GM21360 (cell line): ENCODE results near the gene UPF1.
"Not testable (repeated sequence)": the region's sequence is repeated elsewhere in the genome, so short reads cannot be mapped to it uniquely, and the experiment has no call there.

Source experiments
- ATAC-seq: cut with Tn5 transposase; IDR thresholded peaks from one replicate; pipeline ENCODE4 v1.9.1; 2021; ENCODE audit warnings: mild to moderate bottlenecking, moderate library complexity; ENCODE audit not compliant: unreplicated experiment

The UPF1 gene

DNA sequence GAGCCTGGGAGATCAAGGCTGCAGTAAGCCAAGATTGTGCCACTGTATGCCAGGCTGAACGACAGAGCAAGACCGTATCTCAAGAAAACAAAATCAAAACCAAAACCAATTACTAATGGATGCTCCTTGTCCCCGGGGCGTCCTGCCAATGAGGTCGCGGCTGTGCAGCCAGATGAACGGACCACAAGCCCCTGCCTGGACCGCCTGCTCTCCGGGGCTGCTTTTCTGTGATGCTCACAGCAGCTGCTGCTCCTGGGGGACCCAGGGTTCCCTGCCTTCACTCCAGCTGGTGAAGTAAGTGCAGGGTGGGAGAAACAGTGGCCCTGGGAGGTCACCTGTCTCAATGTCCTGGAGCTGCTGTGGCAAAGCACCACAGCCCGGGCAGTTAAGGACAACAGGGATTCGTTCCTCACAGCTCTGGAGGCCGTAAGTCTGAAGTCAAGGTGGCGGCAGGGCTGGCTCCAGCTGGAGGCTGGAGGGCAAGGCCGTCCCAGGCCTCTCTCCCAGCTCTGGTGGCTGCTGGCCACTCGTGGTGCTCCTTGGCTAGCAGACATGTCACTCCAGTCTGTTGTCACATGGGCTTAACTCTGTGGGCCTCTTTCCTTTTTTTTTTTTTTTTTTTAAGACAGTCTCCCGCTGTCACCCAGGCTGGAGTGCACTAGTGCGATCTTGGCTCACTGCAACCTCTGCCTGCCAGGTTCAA lies 77.3 kb downstream of the UPF1 start:
- no peak for ATAC-seq

DNA sequence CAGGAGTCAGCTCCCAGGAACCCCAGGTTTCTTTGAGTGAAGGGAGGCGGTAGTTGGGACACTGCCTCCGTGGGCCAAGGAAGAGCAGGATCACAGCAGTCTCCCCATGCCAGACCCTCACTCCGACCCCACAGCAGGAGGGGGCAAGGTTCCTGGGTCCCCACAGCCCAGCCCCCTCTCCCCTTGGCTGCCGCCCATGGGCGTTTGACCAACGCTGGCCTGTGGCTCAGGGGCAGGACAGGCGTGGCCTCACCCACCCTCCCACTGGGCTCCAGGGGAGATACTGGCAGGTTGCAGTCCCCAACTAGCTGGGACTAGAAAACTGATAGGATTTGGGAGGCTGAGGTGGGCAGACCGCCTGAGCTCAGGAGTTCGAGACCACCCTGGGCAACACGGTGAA lies 78.3 kb downstream of the UPF1 start:
- ATAC-seq: no peak

DNA sequence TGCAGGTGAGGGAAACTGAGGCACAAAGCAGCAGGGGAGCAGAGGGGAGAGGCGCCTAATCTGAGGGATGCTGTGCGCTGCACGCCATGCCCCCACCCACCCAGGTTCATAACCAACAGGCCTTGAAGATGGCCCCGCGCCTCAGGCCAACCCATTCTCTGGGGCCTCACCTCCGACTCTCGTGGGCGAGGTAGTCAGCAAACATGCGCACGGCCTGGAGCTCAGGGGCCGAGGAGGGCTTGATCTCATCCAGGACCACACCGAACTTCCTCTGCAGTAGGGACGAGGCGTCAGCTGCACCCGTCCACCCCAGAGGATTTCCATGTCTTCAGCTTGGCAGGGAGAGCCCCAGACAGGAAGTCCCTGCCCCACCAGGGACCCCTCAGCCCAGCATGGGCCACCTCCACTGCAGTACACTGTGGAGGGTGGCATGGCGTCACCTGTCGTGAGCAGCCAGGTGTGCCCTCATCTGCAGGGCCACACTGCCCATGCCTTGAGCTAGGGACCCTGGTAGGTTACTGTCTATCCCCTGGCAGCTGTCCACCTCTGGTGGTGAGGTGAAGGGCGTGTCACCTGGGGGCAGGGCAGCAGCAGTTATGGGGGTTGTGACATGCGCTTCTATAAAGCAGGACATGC lies 79.2 kb downstream of the UPF1 start:
- ATAC-seq: no peak

DNA sequence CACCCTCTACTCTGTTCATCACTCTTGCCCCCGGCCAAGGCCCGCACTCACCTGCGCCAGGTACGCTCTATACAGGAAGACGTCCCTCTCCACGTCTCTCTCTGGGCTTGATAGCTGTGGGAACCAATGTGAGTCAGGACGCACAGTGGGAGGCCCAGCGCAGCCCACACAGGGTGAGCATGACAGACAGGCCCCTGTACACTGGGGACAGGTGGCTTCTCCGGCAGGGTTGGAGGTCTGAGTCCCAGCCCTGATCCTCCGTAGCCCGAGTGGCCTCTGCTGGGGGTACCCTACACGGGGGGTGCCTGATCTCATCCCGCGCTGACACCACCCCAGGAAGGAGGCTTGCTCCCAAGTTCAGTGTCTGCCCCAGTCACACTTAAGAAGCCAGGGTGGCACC lies 81.2 kb downstream of the UPF1 start:
- no peak for ATAC-seq

DNA sequence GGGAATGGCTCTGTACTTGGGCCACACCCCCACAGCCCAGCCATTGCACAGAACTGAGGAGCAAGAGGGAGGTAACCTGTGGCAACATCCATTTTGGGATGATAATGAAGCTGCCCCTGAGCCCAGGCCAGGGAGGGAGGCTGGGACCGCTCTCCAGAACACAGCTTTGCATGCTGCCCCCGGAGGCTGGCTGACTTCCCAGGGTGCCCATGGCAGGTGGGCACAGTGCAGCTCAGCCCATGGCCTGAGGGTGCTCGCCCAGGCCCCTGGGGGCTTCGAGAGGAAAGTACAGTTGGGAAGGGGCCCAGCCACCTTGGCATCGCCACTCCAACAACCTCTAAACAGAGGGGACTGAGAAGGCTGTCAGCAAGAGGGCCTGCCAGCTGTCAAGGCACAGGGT lies 81.7 kb downstream of the UPF1 start:
- ATAC-seq: no peak

DNA sequence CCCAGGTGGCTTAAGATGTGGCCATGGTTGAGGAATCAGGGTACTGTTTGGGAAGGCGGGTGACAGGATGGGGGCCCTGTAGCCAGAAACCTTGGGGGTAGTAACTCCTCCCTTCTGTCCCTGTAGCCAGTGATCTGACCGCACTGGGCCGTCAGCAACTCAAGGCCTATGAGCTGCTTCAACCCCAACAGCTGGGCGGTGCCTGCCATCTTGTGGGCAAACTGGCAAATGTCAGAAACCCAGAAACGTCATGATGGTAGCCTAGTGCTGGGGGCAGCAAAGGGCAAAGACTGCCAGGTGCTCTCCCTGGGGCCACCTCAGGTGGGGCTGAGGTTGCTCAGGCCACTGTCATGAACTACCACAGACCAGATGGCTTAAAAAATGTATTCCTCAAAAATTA lies 83.9 kb downstream of the UPF1 start:
- ATAC-seq: no peak

DNA sequence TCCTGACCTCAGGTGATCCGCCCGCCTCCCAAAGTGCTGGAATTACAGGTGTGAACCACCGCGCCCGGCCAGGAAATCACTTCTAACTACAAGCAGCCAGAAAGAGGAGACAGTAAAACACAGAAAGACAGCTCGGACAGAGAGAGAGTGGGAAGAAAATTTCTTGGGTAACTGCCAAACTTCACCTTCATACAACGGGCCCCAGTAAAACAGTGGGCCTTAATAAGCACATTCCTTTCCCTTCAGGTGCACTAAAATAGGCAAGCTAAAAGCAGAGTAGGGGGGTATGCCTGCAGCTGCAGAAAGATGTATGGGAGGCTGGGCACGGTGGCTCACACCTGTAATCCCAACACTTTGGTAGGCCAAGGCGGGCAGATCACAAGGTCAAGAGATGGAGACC lies 85.8 kb downstream of the UPF1 start:
- not testable (repeated sequence) for ATAC-seq
